ENCODE measurements around the gene MINK1.

Gene MINK1

DNA sequence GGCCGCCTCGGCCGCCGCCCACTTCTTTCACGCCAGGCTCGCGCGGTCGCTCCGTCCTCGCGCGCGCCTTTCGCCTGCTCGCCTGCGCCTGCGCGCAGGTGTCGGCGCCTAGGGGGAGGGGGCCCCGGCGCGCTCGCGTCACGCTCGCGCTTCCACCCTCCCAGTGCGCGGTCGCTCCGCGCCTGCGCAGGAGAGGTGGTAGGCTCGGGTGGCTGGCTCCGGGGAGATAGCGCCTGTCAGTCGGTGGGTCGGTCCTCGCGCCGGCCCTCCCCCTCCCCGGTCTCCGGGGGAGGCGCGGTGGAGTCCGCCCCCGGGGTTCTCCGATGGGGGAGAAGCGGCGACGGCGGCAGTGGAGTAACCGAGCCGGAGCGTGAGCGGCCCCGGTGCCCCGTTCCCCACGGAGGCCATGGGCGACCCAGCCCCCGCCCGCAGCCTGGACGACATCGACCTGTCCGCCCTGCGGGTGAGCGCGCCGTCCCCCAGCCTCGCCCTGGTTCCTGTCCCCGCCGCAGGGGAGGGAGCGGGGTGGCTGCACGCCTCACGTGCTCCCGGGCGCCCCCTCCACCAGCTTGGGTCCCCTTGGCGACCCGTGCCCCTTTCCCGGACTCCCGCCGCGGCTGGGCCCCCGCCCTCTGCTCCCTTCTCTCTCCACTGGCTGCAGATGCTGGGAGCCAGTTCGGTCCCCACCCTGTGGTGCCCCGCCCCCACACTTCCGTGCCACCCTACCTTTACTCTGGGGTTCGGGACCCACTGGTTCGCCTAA, at the start of gene MINK1:
MINK1 (plus strand) TSS at position 163 of the 763 bp plus-strand sequence; CDS start at position 407, 244 bp downstream.
- ChIA-PET CTCF (interaction anchor here (1.8 kb wide), 1 partner anchor 43 kb away, joined by 6 read pairs; no protein-coding TSS in a partner anchor), POLR2A (no interaction called here)
- TF ChIP-seq, protein P1, sequence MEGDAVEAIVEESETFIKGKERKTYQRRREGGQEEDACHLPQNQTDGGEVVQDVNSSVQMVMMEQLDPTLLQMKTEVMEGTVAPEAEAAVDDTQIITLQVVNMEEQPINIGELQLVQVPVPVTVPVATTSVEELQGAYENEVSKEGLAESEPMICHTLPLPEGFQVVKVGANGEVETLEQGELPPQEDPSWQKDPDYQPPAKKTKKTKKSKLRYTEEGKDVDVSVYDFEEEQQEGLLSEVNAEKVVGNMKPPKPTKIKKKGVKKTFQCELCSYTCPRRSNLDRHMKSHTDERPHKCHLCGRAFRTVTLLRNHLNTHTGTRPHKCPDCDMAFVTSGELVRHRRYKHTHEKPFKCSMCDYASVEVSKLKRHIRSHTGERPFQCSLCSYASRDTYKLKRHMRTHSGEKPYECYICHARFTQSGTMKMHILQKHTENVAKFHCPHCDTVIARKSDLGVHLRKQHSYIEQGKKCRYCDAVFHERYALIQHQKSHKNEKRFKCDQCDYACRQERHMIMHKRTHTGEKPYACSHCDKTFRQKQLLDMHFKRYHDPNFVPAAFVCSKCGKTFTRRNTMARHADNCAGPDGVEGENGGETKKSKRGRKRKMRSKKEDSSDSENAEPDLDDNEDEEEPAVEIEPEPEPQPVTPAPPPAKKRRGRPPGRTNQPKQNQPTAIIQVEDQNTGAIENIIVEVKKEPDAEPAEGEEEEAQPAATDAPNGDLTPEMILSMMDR (IDR thresholded peaks at IDR 0.05; ENCODE audit: control extremely low read depth, extremely low read depth, low read depth, missing control alignments), result no peak
- DNase-seq (ENCODE audit: extremely low spot score), result peak; percentile 100

DNA sequence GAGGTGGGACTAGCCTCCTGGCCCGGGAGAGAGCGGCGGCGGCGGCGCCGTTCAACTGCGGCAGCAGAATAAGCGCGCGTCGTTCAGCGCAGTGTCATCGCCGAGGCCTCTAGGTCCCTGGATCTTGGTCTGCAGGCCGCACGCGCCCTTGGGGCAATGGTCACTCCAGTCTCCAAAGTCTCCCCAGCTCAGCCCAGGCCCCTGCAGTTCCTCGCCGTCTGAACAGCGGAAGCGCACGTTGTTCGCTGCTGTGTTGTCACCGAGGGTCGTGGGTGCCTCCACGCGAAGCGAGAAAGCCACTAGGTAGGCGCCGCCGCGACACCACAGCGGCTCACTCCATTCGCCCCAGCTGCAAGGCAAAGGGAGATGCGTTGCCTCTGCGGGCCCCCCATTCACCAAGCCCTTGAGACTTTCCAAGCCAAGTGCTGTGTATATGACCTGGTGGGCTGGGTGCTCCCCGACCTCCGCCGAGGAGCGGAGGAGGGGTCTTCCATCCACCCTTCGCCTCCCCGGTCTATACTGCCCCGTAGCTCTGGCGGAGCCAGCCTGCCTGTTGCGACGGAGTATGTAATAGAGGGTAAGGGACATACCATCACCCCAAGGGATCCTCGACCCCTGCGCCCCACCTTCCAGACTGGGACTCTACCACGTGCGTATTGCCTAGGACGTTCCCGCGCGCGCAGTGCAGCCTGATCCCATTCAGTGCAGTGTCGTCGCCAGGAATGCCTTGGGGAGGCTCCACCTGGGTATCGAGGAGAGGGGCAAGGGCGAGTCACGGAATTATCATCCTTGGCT, 47.6 kb upstream of the MINK1 start:
- ChIA-PET CTCF (interaction anchor here (1.0 kb wide), 1 partner anchor 218 kb away, joined by 3 read pairs; no protein-coding TSS in a partner anchor), POLR2A (no interaction called here)

DNA sequence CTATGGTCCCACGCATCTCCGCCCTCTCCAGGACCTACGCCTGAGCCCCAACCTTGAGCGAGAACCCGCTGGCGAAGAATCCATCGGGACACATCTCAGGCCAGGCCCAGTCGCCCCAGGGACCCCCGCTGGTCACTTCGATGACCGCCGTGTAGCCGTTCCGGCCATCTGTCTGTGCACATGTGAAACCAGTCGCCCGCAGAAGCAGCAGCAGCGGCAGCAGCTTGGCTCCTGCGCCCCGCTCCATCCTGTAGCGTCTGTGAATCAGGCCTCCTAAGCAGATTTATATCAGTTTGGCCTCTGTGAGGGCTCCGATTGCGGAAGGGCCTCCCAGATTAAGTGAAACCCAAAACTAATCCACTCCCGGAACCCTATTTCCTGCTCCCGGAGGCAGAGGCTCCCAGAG, 47.0 kb upstream of the MINK1 start, which contains the start of gene VMO1:
VMO1 (minus strand) TSS at position 259 of the 406 bp plus-strand sequence; CDS start at position 247, 12 bp downstream.
- ChIA-PET CTCF (interaction anchor here (1.0 to 1.2 kb wide), 3 partner anchors 13 to 219 kb away, joined by 3 read pairs; no protein-coding TSS in a partner anchor), POLR2A (interaction anchor here (0.6 kb wide), 1 partner anchor 54 kb away, joined by 10 read pairs; no protein-coding TSS in a partner anchor)
- DNase-seq (ENCODE audit: extremely low spot score), result no peak
- TF ChIP-seq, protein P1 (IDR thresholded peaks at IDR 0.05; ENCODE audit: control extremely low read depth, extremely low read depth, low read depth, missing control alignments), result no peak

More for the DNA sequence above, 47.6 kb upstream of the MINK1 start:
- DNase-seq (ENCODE audit: extremely low spot score), result no peak
- TF ChIP-seq, protein P1 (IDR thresholded peaks at IDR 0.05; ENCODE audit: control extremely low read depth, extremely low read depth, low read depth, missing control alignments), result no peak

DNA sequence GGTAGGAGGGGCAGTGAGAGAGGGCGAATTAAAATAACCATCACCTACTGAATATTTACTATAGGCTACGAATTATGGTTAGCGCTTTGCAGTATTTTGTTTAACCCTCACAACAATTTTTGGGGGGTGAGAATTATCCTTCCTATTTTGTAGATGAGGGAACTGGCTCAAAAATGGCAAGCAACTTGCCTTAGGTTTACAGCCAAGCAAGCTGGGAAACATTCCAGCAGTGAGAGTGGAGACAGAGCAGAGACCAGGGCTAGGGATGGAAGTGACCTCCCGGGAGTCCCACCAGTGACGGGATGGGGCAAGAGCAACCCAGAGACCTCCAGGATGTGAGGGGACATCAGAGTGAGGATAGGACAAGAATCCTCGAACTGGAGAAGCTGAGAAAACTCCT, 46.6 kb upstream of the MINK1 start:
- POLR2A ChIA-PET, result interaction anchor here (0.6 kb wide), 1 partner anchor 55 kb away, joined by 10 read pairs; no protein-coding TSS in a partner anchor
- CTCF ChIA-PET, result interaction anchor here (1.0 to 1.2 kb wide), 2 partner anchors 12 to 102 kb away, joined by 3 read pairs; no protein-coding TSS in a partner anchor
- TF ChIP-seq, protein P1 (IDR thresholded peaks at IDR 0.05; ENCODE audit: control extremely low read depth, extremely low read depth, low read depth, missing control alignments), result no peak
- DNase-seq (ENCODE audit: extremely low spot score), result no peak

DNA sequence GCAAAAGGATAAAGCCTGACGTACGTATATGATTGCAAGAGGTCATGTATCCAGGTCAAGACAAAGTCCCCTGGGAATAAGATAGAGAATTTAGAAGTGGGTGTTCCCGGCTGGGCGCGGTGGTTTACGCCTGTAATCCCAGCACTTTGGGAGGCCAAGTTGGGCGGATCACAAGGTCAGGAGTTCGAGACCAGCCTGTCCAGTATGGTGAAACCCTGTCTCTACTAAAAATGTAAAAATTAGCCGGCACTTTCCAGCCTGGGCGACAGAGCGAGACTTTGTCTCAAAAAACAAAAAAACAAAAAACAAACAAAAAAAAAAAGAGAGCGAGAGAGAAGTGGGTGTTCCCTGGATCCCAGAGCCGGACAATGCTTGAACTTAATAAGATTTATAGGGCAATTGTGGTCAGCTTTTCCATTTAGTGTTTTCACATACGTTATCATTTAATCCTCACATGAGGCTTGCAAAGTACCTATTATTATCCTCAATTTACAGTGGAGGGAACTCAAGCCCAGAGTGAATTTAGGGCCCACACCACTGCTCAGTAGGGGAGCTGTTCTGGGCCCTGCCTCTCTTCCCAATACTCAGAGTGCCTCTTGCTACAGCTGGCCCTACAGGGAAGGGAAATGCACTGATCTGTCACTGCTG, 44.9 kb upstream of the MINK1 start:
- CTCF ChIA-PET, result interaction anchor here (0.8 to 2.5 kb wide), 6 partner anchors 9 to 115 kb away, joined by 3 to 9 read pairs (median 4); partner anchors contain the start of genes ARRB2, C17orf107 and CHRNE
- POLR2A ChIA-PET, result no interaction called here
- no peak for DNase-seq (ENCODE audit: extremely low spot score)
- TF ChIP-seq, protein P1 (IDR thresholded peaks at IDR 0.05; ENCODE audit: control extremely low read depth, extremely low read depth, low read depth, missing control alignments), result no peak

Data from GM10248 (cell line).